HL-60 (cell line): ENCODE data around the gene C19orf73.

Experiments used
- DNase-seq, 2 experiments: peaks; one replicate each; pipeline ENCODE4 v3.0.0-alpha.2; 2010 to 2020; ENCODE audit warnings: low read depth in 1 of 2, low spot score in 1 of 2
- H3K27ac ChIP-seq: fragments of 250-450 bp; sonication (Bioruptor Pico); replicated peaks from 2 replicates; pipeline ENCODE4 v1.5.1; 2020; ENCODE audit warnings: mild to moderate bottlenecking, moderate library complexity
- H3K27me3 ChIP-seq: fragments of 250-450 bp; sonication (Bioruptor Pico); 2 replicates; pipeline ENCODE4 v1.5.1; 2021; ENCODE audit warnings: mild to moderate bottlenecking, moderate library complexity; ENCODE audit not compliant: insufficient read depth, poor library complexity, severe bottlenecking
- H3K4me3 ChIP-seq: replicated peaks from 2 replicates; pipeline ENCODE4 v1.5.1; 2011; ENCODE audit warnings: mild to moderate bottlenecking, control low read depth, low read length; ENCODE audit not compliant: insufficient read depth
- CTCF ChIP-seq: IDR thresholded peaks from one replicate; pipeline ENCODE4 v1.5.1; 2011; ENCODE audit warnings: low read length, control low read depth, inconsistent platforms; ENCODE audit not compliant: insufficient read depth
- GABPA ChIP-seq: IDR thresholded peaks from 2 replicates; pipeline ENCODE4 v1.6.1; 2012; ENCODE audit warnings: low read depth
- POLR2AphosphoS5 ChIP-seq: IDR thresholded peaks from 2 replicates; pipeline ENCODE4 v1.6.1; 2012; ENCODE audit warnings: low read depth
- REST ChIP-seq: IDR thresholded peaks from 2 replicates; pipeline ENCODE4 v1.6.1; 2012; ENCODE audit warnings: low read depth; ENCODE audit not compliant: insufficient replicate concordance
- SPI1 ChIP-seq: IDR thresholded peaks from 2 replicates; pipeline ENCODE4 v1.6.1; 2012; ENCODE audit warnings: low read depth, mild to moderate bottlenecking, borderline replicate concordance

The C19orf73 gene

GRCh38 chr19:49101160-49101559, 17.8 kb downstream of the C19orf73 start:
- Histone ChIP-seq H3K27me3 (no peaks in the 10 kb centered on the region), H3K4me3 (no peak overlapping the region), H3K27ac (no peak overlapping the region)
- no peak for DNase-seq
- TF ChIP-seq REST: no peak
- no peak for TF ChIP-seq CTCF
- TF ChIP-seq SPI1: no peak
- no peak for TF ChIP-seq POLR2AphosphoS5
- TF ChIP-seq GABPA: no peak

GRCh38 chr19:49098795-49099194, 20.1 kb downstream of the C19orf73 start:
- no peak for DNase-seq
- H3K27ac ChIP-seq: no peak overlapping the region
- H3K4me3 ChIP-seq: no peak overlapping the region
- TF ChIP-seq CTCF: no peak
- TF ChIP-seq POLR2AphosphoS5: no peak
- no peak for TF ChIP-seq REST
- TF ChIP-seq SPI1: no peak
- TF ChIP-seq GABPA: no peak
- no peaks in the 10 kb centered on the region for H3K27me3 ChIP-seq

- Histone ChIP-seq H3K4me3 (no peak overlapping the region), H3K27ac (no peak overlapping the region), H3K27me3 (no peaks in the 10 kb centered on the region)
- TF ChIP-seq REST (no peak), SPI1 (no peak), CTCF (peak; percentile 98), GABPA (no peak), POLR2AphosphoS5 (no peak)
- peak; percentile 69 to 79 for DNase-seq
These were observed 21.3 kb downstream of the C19orf73 start for GRCh38 chr19:49097453-49098288.
